Measurements from ENCODE around the gene ME1. TPM values are rescaled to one million over a fixed set of nuclear protein-coding genes. Genes with fewer than 3 reads are reported as not detected.
A peak's percentile ranks its signal among the peaks of the same experiment; 100 is the strongest.

ME1 gene
- total and polyA plus RNA-seq, 2 of the 13 experiments (the other 11 are each of a cell fraction or from before 2014, with no cell fraction given), result not detected

- no peak for FAIRE-seq
- Histone ChIP-seq H3K27me3 (ENCODE audit: control insufficient read depth in 1 of 2, insufficient read depth in 2 of 2, low read length in 2 of 2) (no peaks in the 10 kb centered on the region), H3K9me3 (ENCODE audit: low read length) (no peaks in the 10 kb centered on the region), H3K9ac (ENCODE audit: insufficient read depth, low read depth, low read length) (no peak overlapping the region), H4K20me1 (ENCODE audit: insufficient read depth, low read length) (peaks cover 18% of the 10 kb centered on the region), H3K4me3 (replicated peaks in 1 of 3; ENCODE audit: insufficient read depth in 1 of 3, low read depth in 2 of 3, low read length in 3 of 3) (no peak overlapping the region), H3K79me2 (ENCODE audit: insufficient read depth, low read length) (peaks cover 29% of the 10 kb centered on the region), H3K36me3 (replicated peaks in 1 of 2; ENCODE audit: control insufficient read depth in 1 of 2, insufficient read depth in 2 of 2, low read length in 2 of 2) (peaks cover 20 to 85% of the 10 kb centered on the region in 2 experiments), H3K4me1 (ENCODE audit: insufficient read depth, low read length) (peaks cover 19% of the 10 kb centered on the region), H3K27ac (ENCODE audit: extremely low read length, insufficient read depth, low read length) (no peak overlapping the region), H2AFZ (ENCODE audit: low read length) (no peak overlapping the region), H3K4me2 (ENCODE audit: low read depth, low read length) (no peak overlapping the region)
- ChIA-PET POLR2A (no interaction called here), CTCF (ENCODE audit: low intra/inter-chr PET ratio, low total read pairs) (no interaction called here)
- BruUV-seq (replicated peaks), result no TSS peak
- ATAC-seq, result no peak
- in situ Hi-C loops (cut with HindIII; ENCODE audit: extremely low pct_ligation_motif_present, low pct_unique_long_range_greater_than_20kb) (loop anchor here (25.0 kb wide), 1 partner anchor 948 kb away; the partner anchor contains the start of gene IBTK), intact Hi-C loops (cut with micrococcal nuclease; ENCODE audit: unreplicated experiment) (no loop called here)
- WGBS (ENCODE audit: low lambda C conversion rate), result 100% methylated on average over 2 of the region's 2 CpGs
- DNase-seq (ENCODE audit: low spot score), result no peak
- TF ChIP-seq POLR2AphosphoS2 (IDR thresholded peaks at IDR 0.05; ENCODE audit: low read depth, low read length) (0 out of 2 replicates have a peak, but pooled peaks have one; percentile 51), DDIT3 (CRISPR knock-in tag; IDR thresholded peaks at IDR 0.05) (no peak), ZNF556 (CRISPR knock-in tag; IDR thresholded peaks at IDR 0.05; ENCODE audit: borderline replicate concordance) (no peak), ZSCAN25 (CRISPR knock-in tag; IDR thresholded peaks at IDR 0.05) (no peak), SP4 (CRISPR knock-in tag; IDR thresholded peaks at IDR 0.05) (no peak), IRF9 (CRISPR knock-in tag; IDR thresholded peaks at IDR 0.05; ENCODE audit: borderline replicate concordance) (no peak)
Measured at GRCh38 chr6:83185096-83185495, 245.8 kb downstream of the ME1 start.
